GM19438 (cell line): ENCODE results near the gene ADD1.

Experiments
- ATAC-seq: cut with Tn5 transposase; IDR thresholded peaks from one replicate; pipeline ENCODE4 v1.9.1; 2021; ENCODE audit warnings: low read depth; ENCODE audit not compliant: unreplicated experiment

ADD1 gene

GRCh38 chr4:2873329-2873728 lies 29.7 kb downstream of the ADD1 start:
- no peak for ATAC-seq

- no peak for ATAC-seq
Observed at GRCh38 chr4:2874861-2875260, 31.2 kb downstream of the ADD1 start.

DNA sequence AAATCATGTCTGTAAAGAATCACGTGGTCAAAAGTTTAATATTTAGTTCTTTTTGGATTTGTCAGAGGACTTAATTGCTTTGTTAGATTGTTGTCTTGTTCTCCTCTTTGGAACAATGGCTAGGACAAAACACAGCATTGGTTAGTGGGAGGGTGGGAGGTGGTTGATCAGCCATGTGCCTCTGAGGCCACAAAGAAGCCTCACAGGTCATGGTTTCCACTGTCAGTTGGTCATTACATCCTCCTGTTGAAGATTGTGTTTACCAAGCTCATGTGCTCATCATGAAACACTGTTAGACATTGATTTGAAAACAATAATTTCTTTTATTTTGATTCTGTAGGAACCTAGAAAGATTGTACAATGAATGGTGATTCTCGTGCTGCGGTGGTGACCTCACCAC lies 31.9 kb downstream of the ADD1 start:
- ATAC-seq = no peak

GRCh38 chr4:2878346-2878745 lies 34.7 kb downstream of the ADD1 start:
- ATAC-seq = no peak

GRCh38 chr4:2879026-2879425 lies 35.4 kb downstream of the ADD1 start:
- ATAC-seq = no peak

DNA sequence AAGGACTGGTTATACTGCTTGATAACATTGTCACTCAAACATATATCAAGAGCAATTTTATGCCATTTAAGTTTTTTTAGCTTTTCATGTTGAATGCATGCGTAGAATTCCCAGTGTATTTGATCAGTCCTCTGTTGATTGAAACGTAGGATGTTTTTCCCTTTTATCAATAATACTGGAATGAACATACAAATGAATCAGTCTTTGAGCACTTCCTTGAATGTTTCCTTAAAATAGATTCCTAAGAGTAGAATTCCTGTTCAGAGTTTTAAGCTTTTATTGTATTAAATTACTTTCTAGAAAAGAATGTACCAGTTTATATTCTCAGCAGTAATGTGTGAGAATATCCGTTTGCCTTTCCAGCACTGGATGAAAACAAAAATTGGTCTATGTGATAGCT lies 37.8 kb downstream of the ADD1 start:
- no peak for ATAC-seq

GRCh38 chr4:2882341-2882740 lies 38.7 kb downstream of the ADD1 start:
- ATAC-seq = no peak

- ATAC-seq = no peak
Observed at GRCh38 chr4:2886161-2886560, 42.5 kb downstream of the ADD1 start.

DNA sequence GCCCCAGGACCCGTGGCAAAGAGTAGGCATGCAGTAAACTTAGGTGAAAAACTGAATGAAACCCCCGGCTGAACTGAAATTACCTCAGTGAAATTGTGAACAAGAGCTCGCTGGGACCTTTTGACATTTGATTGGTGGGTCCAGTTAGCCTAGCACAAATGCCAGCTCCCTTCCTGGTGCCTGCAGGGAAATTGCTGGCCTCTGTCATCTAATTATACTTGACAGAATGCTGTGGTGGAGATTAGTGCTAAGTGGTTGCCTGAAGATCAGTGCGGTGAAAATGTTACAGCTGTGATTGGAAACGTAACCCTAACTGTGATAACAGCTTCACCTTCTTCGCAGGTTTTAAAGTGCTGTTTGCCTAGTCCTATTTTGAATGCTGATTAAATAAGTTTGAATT lies 43.0 kb downstream of the ADD1 start:
- ATAC-seq = no peak

DNA sequence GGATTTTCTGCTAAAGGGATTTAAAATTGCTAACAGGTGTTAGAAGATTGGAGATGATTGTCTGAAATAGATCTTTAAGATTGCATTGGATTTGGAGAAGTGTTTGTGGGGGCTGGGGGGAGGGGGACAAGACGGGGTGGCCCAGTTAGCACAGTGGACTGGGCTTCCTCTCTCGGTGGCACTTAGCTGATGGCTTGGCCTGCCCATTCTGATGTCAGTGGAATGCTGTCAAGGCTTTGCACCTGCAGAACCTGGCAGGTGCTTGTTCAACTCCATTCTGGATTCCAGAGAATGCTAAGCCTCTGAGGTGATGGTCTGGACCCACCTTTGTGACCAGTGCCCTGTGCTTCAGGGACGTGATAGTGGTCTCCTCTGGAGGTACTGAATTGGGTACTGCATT lies 43.7 kb downstream of the ADD1 start:
- ATAC-seq = no peak

DNA sequence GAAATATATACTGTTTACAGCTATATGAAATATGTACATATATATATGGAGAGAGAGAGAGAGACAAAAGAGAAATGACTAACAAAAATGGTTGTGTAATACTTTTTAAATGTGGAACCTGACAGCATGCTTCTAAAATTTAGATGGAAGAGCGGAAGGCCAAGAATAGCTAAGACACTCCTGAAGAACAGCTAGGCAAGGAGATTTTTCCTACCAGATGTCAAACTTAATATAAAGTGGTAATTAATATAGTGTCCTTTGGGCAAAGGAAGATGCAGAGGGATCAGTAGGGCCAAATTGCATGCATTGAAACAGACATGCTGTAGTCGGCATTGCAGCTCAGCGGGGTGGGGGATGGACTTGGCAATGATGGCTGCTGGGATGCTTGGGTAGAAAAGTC lies 45.2 kb downstream of the ADD1 start:
- ATAC-seq = no peak

GRCh38 chr4:2891294-2891693 lies 47.6 kb downstream of the ADD1 start:
- no peak for ATAC-seq

GRCh38 chr4:2893772-2894171 lies 50.1 kb downstream of the ADD1 start:
- no peak for ATAC-seq

DNA sequence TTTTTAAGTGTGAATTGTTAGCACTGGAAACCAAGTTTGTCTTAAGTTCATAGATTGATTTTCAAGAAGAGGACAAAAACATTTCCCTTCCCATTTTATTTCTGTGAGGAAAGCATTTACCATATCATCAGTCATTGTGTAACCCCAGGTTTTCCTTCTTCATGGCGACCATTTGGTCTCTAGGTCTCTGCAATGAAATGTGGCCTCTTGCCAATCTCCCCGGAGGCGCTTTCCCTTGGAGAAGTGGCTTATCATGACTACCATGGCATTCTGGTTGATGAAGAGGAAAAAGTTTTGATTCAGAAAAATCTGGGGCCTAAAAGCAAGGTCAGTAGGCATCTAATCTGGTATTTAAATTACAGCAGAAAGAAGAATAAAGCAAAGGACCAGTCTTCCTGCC lies 54.4 kb downstream of the ADD1 start:
- ATAC-seq = no peak

DNA sequence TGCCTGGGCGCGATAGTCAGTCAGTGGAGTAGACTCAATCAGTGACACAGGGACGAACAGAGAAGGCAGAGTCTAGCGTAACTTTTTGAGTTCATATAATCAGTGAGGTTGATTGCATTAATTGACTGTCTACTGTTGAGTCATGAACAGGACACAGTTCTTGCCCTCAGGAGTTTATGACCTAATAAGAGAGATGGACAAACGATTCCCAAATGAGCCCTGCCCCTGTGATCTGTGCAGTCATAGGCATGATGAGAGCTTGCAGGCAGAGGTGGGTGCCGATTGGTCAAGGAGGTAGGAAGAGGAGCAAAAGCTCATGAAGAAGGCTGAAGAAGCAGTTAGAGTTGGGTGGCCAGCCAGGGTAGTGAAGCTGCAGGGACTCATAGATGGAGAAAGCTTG lies 57.1 kb downstream of the ADD1 start:
- no peak for ATAC-seq

DNA sequence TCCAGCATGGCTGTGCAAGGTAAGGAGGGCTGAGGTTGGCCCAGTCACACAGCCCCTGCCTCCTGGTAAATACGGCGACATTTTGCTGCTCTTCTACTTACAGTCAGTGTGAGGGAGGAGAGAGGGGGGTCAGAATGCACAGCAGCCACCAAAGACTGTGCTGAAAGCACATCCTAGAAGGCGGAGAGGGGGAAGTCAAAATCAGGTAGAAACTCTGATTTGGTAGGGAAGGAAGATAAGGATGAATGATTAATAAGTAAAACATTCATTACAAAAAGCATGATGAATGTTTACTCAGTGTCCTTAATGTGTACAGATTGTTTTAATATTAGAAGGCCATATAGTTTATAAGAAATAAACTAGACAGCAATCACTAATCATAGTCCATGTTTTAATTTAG lies 57.5 kb downstream of the ADD1 start:
- no peak for ATAC-seq

- no peak for ATAC-seq
Observed at GRCh38 chr4:2902126-2902525, 58.5 kb downstream of the ADD1 start.

- ATAC-seq = no peak
Observed at GRCh38 chr4:2905544-2905943, 61.9 kb downstream of the ADD1 start.

GRCh38 chr4:2906218-2906617 lies 62.6 kb downstream of the ADD1 start:
- no peak for ATAC-seq

DNA sequence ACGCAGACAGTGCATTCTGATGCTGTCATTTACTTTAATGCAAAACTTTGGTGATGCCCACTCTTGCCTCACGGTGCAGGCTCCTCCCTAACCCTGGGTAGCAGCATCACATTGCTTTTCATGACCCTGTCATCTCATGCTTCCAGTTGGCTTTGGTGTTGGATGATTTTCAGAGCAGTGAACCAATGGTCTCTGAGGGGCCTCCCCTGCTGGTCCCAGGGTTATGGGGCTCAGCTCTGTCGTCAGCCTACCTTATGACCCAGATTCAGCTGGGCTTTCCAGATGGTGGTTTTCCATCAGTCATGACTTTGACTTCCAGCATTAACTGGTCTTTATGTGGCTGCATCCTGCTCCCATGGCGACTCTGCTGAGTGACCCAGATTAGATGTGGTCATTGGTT lies 63.6 kb downstream of the ADD1 start:
- ATAC-seq = no peak

DNA sequence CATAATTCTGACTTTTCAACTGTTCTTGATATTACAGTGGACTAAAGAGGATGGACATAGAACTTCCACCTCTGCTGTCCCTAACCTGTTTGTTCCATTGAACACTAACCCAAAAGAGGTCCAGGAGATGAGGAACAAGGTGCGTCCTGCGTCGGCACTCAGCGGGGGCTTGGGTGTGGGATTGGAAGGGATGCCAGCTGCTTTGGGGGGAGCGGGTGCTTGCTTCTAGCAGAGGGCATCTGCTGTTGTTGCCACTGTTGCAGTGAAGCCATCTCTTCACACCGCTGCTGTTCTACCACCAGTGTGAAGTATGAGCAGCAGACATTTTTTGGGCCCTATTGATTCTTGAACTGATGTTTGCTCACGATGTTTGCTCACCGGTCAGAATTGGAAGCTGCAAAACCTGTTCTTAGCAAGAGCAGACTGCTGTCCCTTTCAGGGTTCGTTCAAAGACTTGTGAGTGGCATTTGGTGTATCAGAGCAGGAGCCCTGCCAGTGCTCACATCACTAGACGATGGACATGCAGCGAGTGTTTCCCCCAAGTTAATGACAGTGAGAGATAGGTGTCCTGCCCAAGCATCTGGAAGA lies 64.2 kb downstream of the ADD1 start:
- no peak for ATAC-seq

DNA sequence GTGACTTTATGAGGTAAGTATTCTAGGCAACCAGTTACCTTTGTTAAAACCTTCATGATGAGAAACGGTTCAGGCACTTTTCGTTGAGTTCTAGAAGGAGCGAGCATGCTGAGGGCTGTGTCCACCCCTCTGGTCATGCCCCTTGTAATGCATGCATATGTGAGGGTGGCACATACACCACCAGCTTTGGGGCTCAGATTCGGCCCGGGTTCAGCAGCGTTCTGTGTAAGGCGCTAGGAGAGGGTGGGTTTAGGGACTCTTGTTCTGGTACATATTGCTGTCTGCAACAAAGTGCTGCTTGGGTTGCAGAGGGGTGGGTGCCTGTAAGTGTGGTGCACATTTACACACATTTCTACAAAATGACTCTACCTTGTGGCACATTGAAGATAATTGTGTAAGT lies 65.0 kb downstream of the ADD1 start:
- no peak for ATAC-seq

DNA sequence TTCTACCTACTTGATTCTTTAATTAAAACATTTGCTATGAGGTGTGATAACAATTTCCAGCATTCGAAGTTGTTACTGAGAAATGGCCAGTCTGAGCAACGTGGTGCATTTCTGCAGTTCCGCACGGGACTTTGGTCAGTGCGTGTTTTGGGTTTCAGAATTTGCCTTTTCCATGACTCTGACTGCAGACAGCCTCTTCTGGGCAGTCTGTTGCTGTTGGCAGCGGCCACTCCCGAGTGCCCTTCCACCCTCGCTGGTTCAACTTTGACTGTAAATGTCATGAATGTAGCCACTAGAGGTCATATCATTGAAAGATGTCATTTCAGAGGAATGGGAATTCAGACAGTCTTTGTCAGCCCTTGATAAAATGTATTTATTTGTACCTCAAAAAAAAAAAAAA lies 65.9 kb downstream of the ADD1 start:
- ATAC-seq = no peak
